ENCODE measurements around the gene GTF2IRD1. TPM values are rescaled to one million over a fixed set of nuclear protein-coding genes. Genes with fewer than 3 reads are reported as not detected.

GTF2IRD1 gene
- total and polyA plus RNA-seq, 9 of the 15 experiments (the other 6 are each of a cell fraction or from before 2014, with no cell fraction given) = 9.1 to 30.2 (median 14.0) TPM

DNA sequence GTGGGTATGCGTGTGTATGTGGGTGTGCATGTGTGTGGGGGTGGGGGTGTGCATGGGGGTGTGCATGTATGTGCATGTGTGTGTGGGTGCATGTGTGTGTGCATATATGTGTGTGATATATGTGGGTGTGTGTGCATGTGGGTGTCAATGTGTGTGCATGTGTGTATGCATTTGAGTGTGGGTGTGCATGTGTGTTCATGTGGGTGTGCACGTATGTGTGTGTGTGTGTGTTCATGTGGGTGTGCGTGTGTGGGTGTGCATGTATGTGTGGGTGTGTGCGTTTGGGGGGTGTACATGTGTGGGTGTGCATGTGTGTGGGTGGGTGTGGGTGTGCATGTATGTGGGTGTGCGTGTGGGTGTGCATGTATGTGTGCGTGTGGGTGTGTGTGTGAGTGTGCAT is 42.6 kb downstream of the GTF2IRD1 start:
- CTCF ChIA-PET (ENCODE audit: low intra/inter-chr PET ratio) = no interaction called here
- Histone ChIP-seq H3K4me3 (no peak overlapping the region), H3K9ac (ENCODE audit: insufficient read depth in 1 of 2, low read depth in 2 of 2, low read length in 2 of 2) (no peak overlapping the region), H3K27me3 (ENCODE audit: control insufficient read depth in 2 of 2, insufficient read depth in 2 of 2, low read length in 2 of 2) (no peaks in the 10 kb centered on the region), H3K4me2 (ENCODE audit: insufficient read depth, low read length) (no peak overlapping the region), H4K20me1 (replicated peaks; ENCODE audit: control insufficient read depth, insufficient read depth, low read length) (peaks cover 10% of the 10 kb centered on the region; the same call in 1 of the 2 replicates), H3K79me2 (ENCODE audit: control insufficient read depth, insufficient read depth, low read length) (no peaks in the 10 kb centered on the region), H3K9me3 (replicated peaks; ENCODE audit: control insufficient read depth, insufficient read depth, low read depth, low read length) (no peaks in the 10 kb centered on the region), H2AFZ (ENCODE audit: low read depth, low read length) (no peak overlapping the region), H3K36me3 (ENCODE audit: control insufficient read depth, insufficient read depth, low read length) (peaks cover 2% of the 10 kb centered on the region; the same call in 1 of the 3 replicates), H3K27ac (ENCODE audit: extremely low read depth, low read depth, low read length) (no peak overlapping the region; the same call in 2 of the 3 replicates), H3K4me1 (replicated peaks in 1 of 2; ENCODE audit: control insufficient read depth in 2 of 2, insufficient read depth in 2 of 2, low read length in 2 of 2) (peaks cover 0 to 15% of the 10 kb centered on the region in 2 experiments; a peak in 2 of 5 replicates), H3K9me1 (ENCODE audit: control insufficient read depth, insufficient read depth, low read length) (no peaks in the 10 kb centered on the region)
- 86% methylated on average over 6 of the region's 6 CpGs for WGBS (ENCODE audit: insufficient coverage, low coverage, missing lambda C conversion rate)
- intact Hi-C loops (cut with micrococcal nuclease) (no loop called here), in situ Hi-C loops (cut with MboI) (no loop called here)
- DNase-seq (ENCODE audit: extremely low read depth in 1 of 4, low spot score in 3 of 4) (no peak), ATAC-seq (no peak), FAIRE-seq (peak; percentile 19)
- POLR2A ChIA-PET = interaction anchor here (1.4 kb wide), 1 partner anchor 10 kb away, joined by 4 read pairs; no protein-coding TSS in a partner anchor
- no TSS peak for BruUV-seq (replicated peaks)
- TF ChIP-seq CCNT2 (IDR thresholded peaks at IDR 0.05; ENCODE audit: borderline replicate concordance, extremely low read depth, insufficient read length, low read depth, low read length) = no peak
- TF ChIP-seq ZNF511 (CRISPR knock-in tag; IDR thresholded peaks at IDR 0.05) = no peak
- peak; percentile 26; the same call in 1 of the 2 replicates for TF ChIP-seq MAX (CRISPR knock-in tag; IDR thresholded peaks at IDR 0.05)
- no peak for TF ChIP-seq ZBTB17 (CRISPR knock-in tag; IDR thresholded peaks at IDR 0.05)
- 0 out of 2 replicates have a peak, but pooled peaks have one; percentile 33 for TF ChIP-seq STAT5A (IDR thresholded peaks at IDR 0.05; ENCODE audit: borderline replicate concordance, low read length)
- peak; percentile 85; the same call in 1 of the 2 replicates for TF ChIP-seq ZBTB43 (CRISPR knock-in tag; IDR thresholded peaks at IDR 0.05)
- TF ChIP-seq, protein P1, sequence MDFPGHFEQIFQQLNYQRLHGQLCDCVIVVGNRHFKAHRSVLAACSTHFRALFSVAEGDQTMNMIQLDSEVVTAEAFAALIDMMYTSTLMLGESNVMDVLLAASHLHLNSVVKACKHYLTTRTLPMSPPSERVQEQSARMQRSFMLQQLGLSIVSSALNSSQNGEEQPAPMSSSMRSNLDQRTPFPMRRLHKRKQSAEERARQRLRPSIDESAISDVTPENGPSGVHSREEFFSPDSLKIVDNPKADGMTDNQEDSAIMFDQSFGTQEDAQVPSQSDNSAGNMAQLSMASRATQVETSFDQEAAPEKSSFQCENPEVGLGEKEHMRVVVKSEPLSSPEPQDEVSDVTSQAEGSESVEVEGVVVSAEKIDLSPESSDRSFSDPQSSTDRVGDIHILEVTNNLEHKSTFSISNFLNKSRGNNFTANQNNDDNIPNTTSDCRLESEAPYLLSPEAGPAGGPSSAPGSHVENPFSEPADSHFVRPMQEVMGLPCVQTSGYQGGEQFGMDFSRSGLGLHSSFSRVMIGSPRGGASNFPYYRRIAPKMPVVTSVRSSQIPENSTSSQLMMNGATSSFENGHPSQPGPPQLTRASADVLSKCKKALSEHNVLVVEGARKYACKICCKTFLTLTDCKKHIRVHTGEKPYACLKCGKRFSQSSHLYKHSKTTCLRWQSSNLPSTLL (IDR thresholded peaks at IDR 0.05) = no peak
- peak; percentile 26 for TF ChIP-seq CREBBP (IDR thresholded peaks at IDR 0.05; ENCODE audit: low read depth, low read length)
- TF ChIP-seq MYNN (IDR thresholded peaks at IDR 0.05) = 0 out of 2 replicates have a peak, but pooled peaks have one; percentile 37
- TF ChIP-seq MYNN (CRISPR knock-in tag; IDR thresholded peaks at IDR 0.05) = no peak
- TF ChIP-seq ZNF165 (CRISPR knock-in tag; IDR thresholded peaks at IDR 0.05; ENCODE audit: borderline replicate concordance) = no peak
- peak; percentile 75 for TF ChIP-seq EGR1 (conservative IDR thresholded peaks at IDR 0.05)
- no peak for TF ChIP-seq FOXM1 (IDR thresholded peaks at IDR 0.05; ENCODE audit: low read depth)
- no peak for TF ChIP-seq FOXM1 (CRISPR knock-in tag; IDR thresholded peaks at IDR 0.05; ENCODE audit: low read depth)
- no peak for TF ChIP-seq ZNF41 (CRISPR knock-in tag; conservative IDR thresholded peaks at IDR 0.05)
- TF ChIP-seq, protein P2, sequence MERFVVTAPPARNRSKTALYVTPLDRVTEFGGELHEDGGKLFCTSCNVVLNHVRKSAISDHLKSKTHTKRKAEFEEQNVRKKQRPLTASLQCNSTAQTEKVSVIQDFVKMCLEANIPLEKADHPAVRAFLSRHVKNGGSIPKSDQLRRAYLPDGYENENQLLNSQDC (CRISPR knock-in tag; IDR thresholded peaks at IDR 0.05) = no peak
